Fibroblast of lung (primary cell): ENCODE data around the gene TAS2R9. TPM values are rescaled to one million over a fixed set of nuclear protein-coding genes. Genes with fewer than 3 reads are reported as not detected.

Experiments
- DNase-seq, 2 donors: peaks; one replicate each; pipeline versions ENCODE4 v3.0.0 to v3.0.0-alpha.2; 2010; ENCODE audit warnings: low read depth in 2 of 2
- H2AFZ ChIP-seq: 2 replicates; pipeline ENCODE4 v1.5.1; 2012; ENCODE audit warnings: low read length, control low read depth, inconsistent platforms
- H3K27ac ChIP-seq: 2 replicates; pipeline ENCODE4 v1.5.1; 2011; ENCODE audit warnings: low read length, control low read depth; ENCODE audit not compliant: insufficient read depth
- H3K27me3 ChIP-seq: 2 replicates; pipeline ENCODE4 v1.5.1; 2011; ENCODE audit warnings: mild to moderate bottlenecking, low read length; ENCODE audit not compliant: control insufficient read depth, insufficient read depth
- H3K36me3 ChIP-seq: 2 replicates; pipeline ENCODE4 v1.5.1; 2011; ENCODE audit warnings: low read length; ENCODE audit not compliant: control insufficient read depth, insufficient read depth
- H3K4me1 ChIP-seq: 2 replicates; pipeline ENCODE4 v1.5.1; 2011; ENCODE audit warnings: low read length; ENCODE audit not compliant: control insufficient read depth, insufficient read depth; ENCODE audit errors: extremely low read depth
- H3K4me2 ChIP-seq: 2 replicates; pipeline ENCODE4 v1.5.1; 2011; ENCODE audit warnings: low read length, control low read depth; ENCODE audit not compliant: insufficient read depth; ENCODE audit errors: extremely low read depth
- H3K4me3 ChIP-seq, 4 experiments: fragments of 200-600 bp in 1 of 4; sonication (generic) in 1 of 4; replicated peaks in 1 of 4; 2 replicates each; pipeline ENCODE4 v1.5.1; 2011 to 2016; ENCODE audit warnings: low read length in 4 of 4, low read depth in 3 of 4, mild to moderate bottlenecking in 3 of 4, control low read depth in 2 of 4, inconsistent platforms in 1 of 4, mixed read lengths in 1 of 4; ENCODE audit not compliant: insufficient read depth in 1 of 4; ENCODE audit errors: control extremely low read depth in 1 of 4
- H3K79me2 ChIP-seq: 2 replicates; pipeline ENCODE4 v1.5.1; 2012; ENCODE audit warnings: mild to moderate bottlenecking, low read length, inconsistent platforms; ENCODE audit not compliant: control insufficient read depth, insufficient read depth
- H3K9ac ChIP-seq: 2 replicates; pipeline ENCODE4 v1.5.1; 2011; ENCODE audit warnings: mild to moderate bottlenecking, low read length, control low read depth; ENCODE audit not compliant: insufficient read depth
- H3K9me3 ChIP-seq: 2 replicates; pipeline ENCODE4 v1.5.1; 2012; ENCODE audit warnings: low read depth, low read length; ENCODE audit not compliant: control insufficient read depth, insufficient read depth
- H4K20me1 ChIP-seq: 2 replicates; pipeline ENCODE4 v1.5.1; 2011; ENCODE audit warnings: low read length; ENCODE audit not compliant: control insufficient read depth, insufficient read depth; ENCODE audit errors: extremely low read depth
- EZH2 ChIP-seq: IDR thresholded peaks from 2 replicates; pipeline ENCODE4 v1.5.1; 2012; ENCODE audit warnings: low read length, control low read depth, mild to moderate bottlenecking; ENCODE audit errors: missing control alignments
- polyA plus RNA-seq, 2 donors: library from polyadenylated mRNA; depleted of rRNA in 1 of 2; stranded (reverse) in 1 of 2; unstranded in 1 of 2; fragments of >200 nt; gene quantifications; 2 replicates each; pipeline ENCODE4 v1.2.1, GENCODE V29; 2011 to 2012; ENCODE audit warnings: missing spikeins in 1 of 2
- total RNA-seq: library from RNA; depleted of rRNA; stranded (reverse); fragments of >200 nt; gene quantifications from 2 replicates; pipeline ENCODE4 v1.2.1, GENCODE V29; 2014
- TF ChIP-seq, protein P1 (sequence below), 2 donors: IDR thresholded peaks in 1 of 2; conservative IDR thresholded peaks in 1 of 2; 1 replicate in 1 of 2; 2 replicates in 1 of 2; pipeline ENCODE4 v1.5.1; 2011 to 2012; ENCODE audit warnings: low read length in 2 of 2, control low read depth in 1 of 2, inconsistent platforms in 1 of 2, low read depth in 1 of 2, mild to moderate bottlenecking in 1 of 2

The TAS2R9 gene
- total and polyA plus RNA-seq, 2 donors (not counting 1 experiment from before 2014, with no cell fraction given) = 0.17 TPM; not detected in 1

DNA sequence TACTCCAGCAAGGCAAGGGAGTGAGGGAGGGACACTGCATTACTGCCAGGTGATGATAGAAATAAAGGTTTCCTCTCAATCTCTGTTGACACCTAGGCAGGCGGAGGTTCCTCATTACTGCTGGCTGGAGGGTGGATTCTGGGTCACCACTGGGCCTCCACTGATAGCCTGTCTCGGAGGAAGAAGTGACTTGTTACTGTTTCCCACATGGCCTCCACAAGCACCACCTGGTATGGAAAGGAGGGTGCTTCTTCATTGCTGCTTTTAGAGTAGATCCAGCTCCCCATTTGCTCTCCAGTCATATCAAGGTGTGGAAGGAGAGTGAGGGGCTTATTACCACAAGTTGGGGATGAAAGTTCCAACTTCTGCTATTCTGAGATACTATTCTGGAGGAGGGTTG is 32.9 kb upstream of the TAS2R9 start:
- no peaks in the 10 kb centered on the region for H3K79me2 ChIP-seq
- H3K4me1 ChIP-seq = no peaks in the 10 kb centered on the region
- no peak overlapping the region for H3K4me3 ChIP-seq
- no peaks in the 10 kb centered on the region for H4K20me1 ChIP-seq
- TF ChIP-seq EZH2 = no peak
- TF ChIP-seq, protein P1, sequence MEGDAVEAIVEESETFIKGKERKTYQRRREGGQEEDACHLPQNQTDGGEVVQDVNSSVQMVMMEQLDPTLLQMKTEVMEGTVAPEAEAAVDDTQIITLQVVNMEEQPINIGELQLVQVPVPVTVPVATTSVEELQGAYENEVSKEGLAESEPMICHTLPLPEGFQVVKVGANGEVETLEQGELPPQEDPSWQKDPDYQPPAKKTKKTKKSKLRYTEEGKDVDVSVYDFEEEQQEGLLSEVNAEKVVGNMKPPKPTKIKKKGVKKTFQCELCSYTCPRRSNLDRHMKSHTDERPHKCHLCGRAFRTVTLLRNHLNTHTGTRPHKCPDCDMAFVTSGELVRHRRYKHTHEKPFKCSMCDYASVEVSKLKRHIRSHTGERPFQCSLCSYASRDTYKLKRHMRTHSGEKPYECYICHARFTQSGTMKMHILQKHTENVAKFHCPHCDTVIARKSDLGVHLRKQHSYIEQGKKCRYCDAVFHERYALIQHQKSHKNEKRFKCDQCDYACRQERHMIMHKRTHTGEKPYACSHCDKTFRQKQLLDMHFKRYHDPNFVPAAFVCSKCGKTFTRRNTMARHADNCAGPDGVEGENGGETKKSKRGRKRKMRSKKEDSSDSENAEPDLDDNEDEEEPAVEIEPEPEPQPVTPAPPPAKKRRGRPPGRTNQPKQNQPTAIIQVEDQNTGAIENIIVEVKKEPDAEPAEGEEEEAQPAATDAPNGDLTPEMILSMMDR (conservative IDR thresholded peaks at IDR 0.05 in 1 of 2, IDR thresholded peaks at IDR 0.05 in 1 of 2; ENCODE audit: low read depth in 1 of 2, low read length in 2 of 2) = no peak
- no peak overlapping the region for H3K4me2 ChIP-seq
- no peak overlapping the region for H3K27ac ChIP-seq
- H3K9ac ChIP-seq = no peak overlapping the region
- no peaks in the 10 kb centered on the region for H3K27me3 ChIP-seq
- H3K36me3 ChIP-seq = no peaks in the 10 kb centered on the region
- no peak overlapping the region for H2AFZ ChIP-seq
- DNase-seq = no peak
- H3K9me3 ChIP-seq = no peaks in the 10 kb centered on the region

DNA sequence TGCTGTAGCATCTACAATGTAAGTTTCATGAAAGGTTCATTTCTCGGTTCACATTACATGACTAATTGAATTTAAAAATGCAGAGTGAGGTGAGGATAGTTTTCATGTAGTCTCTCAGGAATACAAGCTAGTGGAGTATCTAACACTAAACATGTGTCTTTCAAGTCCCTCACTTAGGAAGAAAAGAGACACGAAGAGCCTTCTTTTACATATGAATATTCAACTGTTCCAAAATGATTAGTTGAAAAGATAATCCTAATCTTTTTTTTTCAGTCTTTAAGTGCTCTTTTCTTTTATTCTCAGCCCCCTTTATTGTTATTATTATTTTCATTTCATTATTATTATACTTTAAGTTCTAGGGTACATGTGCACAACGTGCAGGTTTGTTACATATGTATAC is 28.5 kb upstream of the TAS2R9 start:
- no peak overlapping the region for H2AFZ ChIP-seq
- no peak overlapping the region for H3K9ac ChIP-seq
- H3K79me2 ChIP-seq = no peaks in the 10 kb centered on the region
- no peak overlapping the region for H3K4me3 ChIP-seq
- no peaks in the 10 kb centered on the region for H3K4me1 ChIP-seq
- H3K27ac ChIP-seq = no peak overlapping the region
- DNase-seq = no peak
- TF ChIP-seq, protein P1 (conservative IDR thresholded peaks at IDR 0.05 in 1 of 2, IDR thresholded peaks at IDR 0.05 in 1 of 2; ENCODE audit: low read depth in 1 of 2, low read length in 2 of 2) = no peak
- TF ChIP-seq EZH2 = no peak
- no peak overlapping the region for H3K4me2 ChIP-seq
- H3K27me3 ChIP-seq = no peaks in the 10 kb centered on the region
- no peaks in the 10 kb centered on the region for H4K20me1 ChIP-seq
- H3K9me3 ChIP-seq = no peaks in the 10 kb centered on the region
- H3K36me3 ChIP-seq = no peaks in the 10 kb centered on the region

DNA sequence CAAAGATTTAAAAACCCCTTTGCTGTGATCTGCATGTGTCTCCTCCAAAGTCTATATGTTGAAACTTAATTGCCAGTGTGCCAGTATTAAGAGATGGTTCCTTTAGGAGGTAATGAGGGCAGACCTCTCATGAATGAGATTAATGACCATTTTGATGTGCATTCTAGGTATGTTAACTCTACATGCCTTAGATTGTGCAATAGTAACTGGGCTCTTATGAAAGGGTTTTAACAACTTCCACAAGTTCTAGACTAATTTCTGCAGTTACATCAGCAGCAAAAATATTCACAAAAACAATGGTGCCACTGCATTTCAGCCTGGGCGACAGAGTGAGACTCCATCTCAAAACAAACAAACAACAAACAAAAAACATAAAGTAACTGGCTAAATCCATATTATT is 20.0 kb upstream of the TAS2R9 start:
- H3K79me2 ChIP-seq = no peaks in the 10 kb centered on the region
- no peaks in the 10 kb centered on the region for H3K9me3 ChIP-seq
- H3K27me3 ChIP-seq = no peaks in the 10 kb centered on the region
- H2AFZ ChIP-seq = no peak overlapping the region
- no peak overlapping the region for H3K4me3 ChIP-seq
- H3K4me2 ChIP-seq = no peak overlapping the region
- TF ChIP-seq, protein P1 (conservative IDR thresholded peaks at IDR 0.05 in 1 of 2, IDR thresholded peaks at IDR 0.05 in 1 of 2; ENCODE audit: low read depth in 1 of 2, low read length in 2 of 2) = no peak
- no peak for TF ChIP-seq EZH2
- no peak overlapping the region for H3K27ac ChIP-seq
- H3K4me1 ChIP-seq = no peaks in the 10 kb centered on the region
- no peak overlapping the region for H3K9ac ChIP-seq
- no peaks in the 10 kb centered on the region for H3K36me3 ChIP-seq
- peak in 1 of 2 donors; percentile 33 for DNase-seq
- H4K20me1 ChIP-seq = no peaks in the 10 kb centered on the region
